Thoracic aorta (tissue), 2 donors: ENCODE data around the gene UBQLN4. TPM values are rescaled to one million over a fixed set of nuclear protein-coding genes. Genes with fewer than 3 reads are reported as not detected.

Experiments used
- ATAC-seq: fragments of 150-250 bp; one replicate; pipeline ENCODE4 v1.8.0; 2017; ENCODE audit warnings: low read depth; ENCODE audit not compliant: insufficient number of reproducible peaks, low FRiP score
- DNase-seq: peaks from one replicate; pipeline ENCODE4 v3.0.0-alpha.2; 2020; ENCODE audit warnings: low spot score
- H3K27ac ChIP-seq, 2 donors: fragments of 200-600 bp; sonication (generic); 1 replicate in 1 of 2; 2 replicates in 1 of 2; pipeline ENCODE4 v1.5.1; 2016; ENCODE audit warnings: mild to moderate bottlenecking in 2 of 2, moderate library complexity in 2 of 2
- H3K27me3 ChIP-seq: fragments of 200-600 bp; sonication (generic); replicated peaks from 2 replicates; pipeline ENCODE4 v1.6.0; 2016; ENCODE audit warnings: mild to moderate bottlenecking; ENCODE audit not compliant: insufficient read depth
- H3K36me3 ChIP-seq: fragments of 200-600 bp; sonication (generic); one replicate; pipeline ENCODE4 v1.5.1; 2016
- H3K4me1 ChIP-seq, 2 donors: fragments of 200-600 bp; sonication (generic); 1 replicate in 1 of 2; 2 replicates in 1 of 2; pipeline versions ENCODE4 v1.5.1 to v1.6.0; 2016; ENCODE audit warnings: low read depth in 2 of 2, mild to moderate bottlenecking in 1 of 2; ENCODE audit not compliant: control insufficient read depth in 1 of 2
- H3K4me3 ChIP-seq: fragments of 200-600 bp; sonication (generic); 2 replicates; pipeline ENCODE4 v1.5.1; 2016; ENCODE audit warnings: mild to moderate bottlenecking
- H3K9me3 ChIP-seq: fragments of 200-600 bp; sonication (generic); 2 replicates; pipeline ENCODE4 v1.5.1; 2016
- total RNA-seq, 2 donors: library from RNA; depleted of rRNA; stranded (reverse); fragments of >200 nt; gene quantifications; one replicate each; pipeline versions ENCODE4 v1.1.0 to v1.2.3, GENCODE V29; 2016
- TF ChIP-seq, protein P1 (sequence below): fragments of 200-600 bp; sonication (generic); IDR thresholded peaks from one replicate; pipeline ENCODE4 v1.5.1; 2019; ENCODE audit warnings: antibody characterized with exemption

Gene UBQLN4
- total RNA-seq, 2 donors from 2014 or later, result 21.7 to 36.7 TPM

DNA sequence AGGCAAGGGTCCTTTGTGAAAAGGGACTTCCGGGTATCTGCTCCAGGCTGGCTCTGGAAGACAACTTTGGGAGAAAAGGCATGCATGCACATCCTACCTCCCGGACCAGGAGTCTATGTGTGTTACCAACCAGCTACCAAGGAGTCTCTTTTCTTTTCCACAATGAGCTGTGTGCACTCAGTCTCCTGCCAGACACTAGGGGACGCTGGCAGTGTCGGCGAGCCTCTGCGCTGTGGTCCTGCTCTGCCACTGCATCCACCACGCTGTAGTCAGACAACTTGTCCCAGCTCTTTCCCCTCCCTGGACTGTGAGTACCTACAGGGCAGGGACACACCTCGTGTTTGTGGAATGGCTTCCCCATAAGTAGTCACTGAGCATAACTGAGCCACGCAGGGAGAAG lies 27.7 kb downstream of the UBQLN4 start:
- Histone ChIP-seq H3K4me1 (peaks cover 0 to 3% of the 10 kb centered on the region in 2 donors), H3K36me3 (no peaks in the 10 kb centered on the region), H3K27me3 (no peaks in the 10 kb centered on the region), H3K27ac (no peak overlapping the region), H3K4me3 (no peak overlapping the region), H3K9me3 (no peaks in the 10 kb centered on the region)
- TF ChIP-seq, protein P1, sequence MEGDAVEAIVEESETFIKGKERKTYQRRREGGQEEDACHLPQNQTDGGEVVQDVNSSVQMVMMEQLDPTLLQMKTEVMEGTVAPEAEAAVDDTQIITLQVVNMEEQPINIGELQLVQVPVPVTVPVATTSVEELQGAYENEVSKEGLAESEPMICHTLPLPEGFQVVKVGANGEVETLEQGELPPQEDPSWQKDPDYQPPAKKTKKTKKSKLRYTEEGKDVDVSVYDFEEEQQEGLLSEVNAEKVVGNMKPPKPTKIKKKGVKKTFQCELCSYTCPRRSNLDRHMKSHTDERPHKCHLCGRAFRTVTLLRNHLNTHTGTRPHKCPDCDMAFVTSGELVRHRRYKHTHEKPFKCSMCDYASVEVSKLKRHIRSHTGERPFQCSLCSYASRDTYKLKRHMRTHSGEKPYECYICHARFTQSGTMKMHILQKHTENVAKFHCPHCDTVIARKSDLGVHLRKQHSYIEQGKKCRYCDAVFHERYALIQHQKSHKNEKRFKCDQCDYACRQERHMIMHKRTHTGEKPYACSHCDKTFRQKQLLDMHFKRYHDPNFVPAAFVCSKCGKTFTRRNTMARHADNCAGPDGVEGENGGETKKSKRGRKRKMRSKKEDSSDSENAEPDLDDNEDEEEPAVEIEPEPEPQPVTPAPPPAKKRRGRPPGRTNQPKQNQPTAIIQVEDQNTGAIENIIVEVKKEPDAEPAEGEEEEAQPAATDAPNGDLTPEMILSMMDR, result peak; percentile 16
- ATAC-seq (no peak), DNase-seq (no peak)

DNA sequence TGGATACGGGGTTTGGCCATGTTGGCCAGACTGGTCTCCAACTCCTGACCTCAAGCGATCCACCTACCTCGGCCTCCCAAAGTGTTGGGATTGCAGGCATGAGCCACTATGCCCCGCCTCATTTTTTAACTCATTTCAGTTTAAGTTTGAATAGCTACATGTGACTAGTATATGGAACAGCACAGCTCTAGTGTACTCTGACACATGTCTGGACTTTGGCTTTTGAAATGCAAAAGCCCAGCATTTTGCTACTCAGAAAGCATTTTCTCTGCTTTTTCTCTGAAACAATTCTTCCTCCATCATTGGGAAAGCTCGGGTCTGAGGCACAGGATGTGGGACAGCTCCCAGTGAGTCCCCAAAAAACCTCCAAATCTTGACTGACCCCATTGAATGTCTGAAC lies 28.8 kb downstream of the UBQLN4 start:
- Histone ChIP-seq H3K4me1 (peaks cover 5 to 8% of the 10 kb centered on the region in 2 donors), H3K36me3 (no peaks in the 10 kb centered on the region), H3K4me3 (no peak overlapping the region), H3K27me3 (no peaks in the 10 kb centered on the region), H3K27ac (no peak overlapping the region), H3K9me3 (no peaks in the 10 kb centered on the region)
- ATAC-seq, result no peak
- DNase-seq, result no peak
- TF ChIP-seq, protein P1, result no peak

DNA sequence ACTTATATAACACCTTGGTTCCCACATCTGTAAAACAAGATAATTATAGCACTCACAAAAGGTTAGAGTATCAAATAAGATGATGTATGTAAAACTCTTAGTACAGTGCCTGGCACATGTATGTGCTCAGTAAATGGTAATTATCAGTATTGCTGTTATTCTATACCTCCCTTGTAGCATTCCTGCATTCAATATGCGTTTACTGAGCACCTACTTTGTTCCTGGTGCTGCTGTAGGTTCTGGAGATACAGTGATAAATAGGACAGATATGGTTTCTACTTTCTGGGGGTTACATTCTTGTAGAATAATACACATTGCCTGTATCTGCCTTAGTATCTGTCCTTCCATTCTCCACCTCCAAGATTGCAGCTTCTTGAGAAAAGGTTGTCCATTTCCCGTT lies 31.6 kb downstream of the UBQLN4 start:
- H3K36me3 ChIP-seq, result peaks cover 9% of the 10 kb centered on the region
- DNase-seq (no peak), ATAC-seq (no peak)
- no peak overlapping the region for H3K27ac ChIP-seq
- H3K4me1 ChIP-seq, result peaks cover 15 to 16% of the 10 kb centered on the region in 2 donors
- no peak overlapping the region for H3K4me3 ChIP-seq
- TF ChIP-seq, protein P1, result no peak
- no peaks in the 10 kb centered on the region for H3K27me3 ChIP-seq
- no peaks in the 10 kb centered on the region for H3K9me3 ChIP-seq

DNA sequence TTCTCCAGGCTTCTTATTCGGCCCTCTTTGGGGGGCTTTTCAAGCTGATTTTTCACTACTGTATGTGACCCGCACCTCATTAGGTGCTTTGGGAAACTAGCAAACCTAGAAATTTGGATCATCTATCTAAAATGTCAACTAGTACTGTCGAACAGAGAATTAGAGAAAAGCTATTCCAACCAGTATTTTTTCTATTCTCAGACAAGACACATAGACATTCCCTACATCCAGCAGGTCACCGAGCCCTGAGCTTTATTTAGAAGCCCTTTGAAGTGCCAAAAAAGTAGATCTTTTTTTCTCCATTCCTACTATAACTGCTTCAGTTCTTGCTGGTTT lies 32.5 kb downstream of the UBQLN4 start:
- TF ChIP-seq, protein P1, result no peak
- ATAC-seq (no peak), DNase-seq (no peak)
- H3K9me3 ChIP-seq, result no peaks in the 10 kb centered on the region
- peak overlapping the region; percentile 86 for H3K4me3 ChIP-seq
- no peaks in the 10 kb centered on the region for H3K27me3 ChIP-seq
- peak overlapping the region; percentile 64 to 77 for H3K27ac ChIP-seq
- peaks cover 16% of the 10 kb centered on the region for H3K36me3 ChIP-seq
- H3K4me1 ChIP-seq, result peaks cover 15 to 16% of the 10 kb centered on the region in 2 donors

DNA sequence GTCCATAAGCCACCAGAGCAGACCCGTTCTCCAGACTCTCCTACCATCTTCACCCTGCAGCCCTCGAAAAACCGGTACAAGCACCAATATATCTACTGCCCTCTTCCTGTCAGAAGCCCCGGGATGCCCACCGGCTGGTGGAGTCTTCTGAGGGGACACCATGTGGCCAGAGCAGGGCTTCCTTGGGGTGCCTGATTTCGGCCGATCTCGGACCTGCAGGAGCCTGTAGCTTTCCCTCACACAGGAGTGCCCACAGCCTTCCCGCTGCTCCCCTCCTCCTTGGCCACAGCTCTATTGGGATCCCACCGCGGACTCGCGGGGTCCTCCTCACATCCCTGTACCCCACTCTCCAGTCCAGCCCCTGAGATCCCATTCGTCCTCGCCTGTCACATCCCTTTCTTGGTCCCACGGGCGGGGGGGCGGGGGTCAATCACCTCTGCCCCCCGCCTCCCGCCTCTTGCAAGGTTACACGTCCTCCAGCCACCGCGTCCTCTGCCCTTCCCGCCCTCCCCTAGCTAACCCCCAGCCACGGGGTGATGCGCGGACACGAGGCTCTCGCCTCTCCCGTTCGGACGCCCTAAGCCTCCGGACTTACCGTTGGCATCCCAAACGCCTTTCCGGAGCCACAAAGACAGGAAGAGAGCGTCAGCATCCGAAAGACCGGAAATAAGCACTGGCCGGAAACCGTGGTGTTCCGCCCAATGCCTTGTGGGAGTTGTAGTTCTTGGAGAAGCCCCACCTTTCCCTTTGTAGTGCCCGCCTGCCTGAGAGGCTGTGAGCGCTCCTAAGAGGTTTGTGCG lies 33.1 kb downstream of the UBQLN4 start, which contains the start of gene SSR2:
Gene SSR2, minus strand, starts transcription at position 659 of the 800 bp plus-strand sequence. CDS start 784 bp downstream, outside the sequence.
- Histone ChIP-seq H3K27ac (peak within 1 kb of the TSS; percentile 64 to 77), H3K4me1 (peaks cover 15 to 16% of the 10 kb centered on the region in 2 donors), H3K27me3 (no peaks in the 10 kb centered on the region), H3K36me3 (peaks cover 16% of the 10 kb centered on the region), H3K4me3 (peak within 1 kb of the TSS; percentile 86), H3K9me3 (no peaks in the 10 kb centered on the region)
- TF ChIP-seq, protein P1, result no peak
- ATAC-seq (peak; percentile 89), DNase-seq (peak; percentile 80)
